Upper lobe of left lung (tissue), 4 donors: Measurements from ENCODE around the gene COL18A1.

Source experiments
- CTCF ChIP-seq, 6 experiments: fragments of 450-650 bp in 4 of 6; fragments of 200-600 bp in 2 of 6; sonication (generic) in 2 of 6; IDR thresholded peaks; one replicate each; pipeline ENCODE4 v1.5.1; 2016 to 2019; ENCODE audit warnings: antibody characterized with exemption in 6 of 6
- POLR2A ChIP-seq, 4 donors: fragments of 450-650 bp; IDR thresholded peaks; one replicate each; pipeline ENCODE4 v1.5.1; 2016 to 2017; ENCODE audit warnings: antibody characterized with exemption in 4 of 4, mild to moderate bottlenecking in 2 of 4
- POLR2AphosphoS5 ChIP-seq, 2 donors: sonication (generic); formaldehyde crosslinking; IDR thresholded peaks; one replicate each; pipeline ENCODE4 v1.5.1; 2017; ENCODE audit warnings: antibody characterized with exemption in 2 of 2

GRCh38 chr21:45544449-45545235 is 139.7 kb downstream of the COL18A1 start:
- TF ChIP-seq CTCF (IDR thresholded peaks at IDR 0.05) (no peak), POLR2A (IDR thresholded peaks at IDR 0.05) (no peak), POLR2AphosphoS5 (IDR thresholded peaks at IDR 0.05) (no peak)
